22Rv1 (cell line): ENCODE results near the gene SMYD2.

ENCODE experiments used
- ZFX ChIP-seq: fragments of 450-650 bp; IDR thresholded peaks from 2 replicates; pipeline ENCODE4 v1.6.1; 2017; ENCODE audit warnings: antibody characterized with exemption, borderline replicate concordance
- TF ChIP-seq, protein P1 (sequence below): fragments of 450-650 bp; IDR thresholded peaks from 2 replicates; pipeline ENCODE4 v1.5.1; 2017; ENCODE audit warnings: mild to moderate bottlenecking

DNA sequence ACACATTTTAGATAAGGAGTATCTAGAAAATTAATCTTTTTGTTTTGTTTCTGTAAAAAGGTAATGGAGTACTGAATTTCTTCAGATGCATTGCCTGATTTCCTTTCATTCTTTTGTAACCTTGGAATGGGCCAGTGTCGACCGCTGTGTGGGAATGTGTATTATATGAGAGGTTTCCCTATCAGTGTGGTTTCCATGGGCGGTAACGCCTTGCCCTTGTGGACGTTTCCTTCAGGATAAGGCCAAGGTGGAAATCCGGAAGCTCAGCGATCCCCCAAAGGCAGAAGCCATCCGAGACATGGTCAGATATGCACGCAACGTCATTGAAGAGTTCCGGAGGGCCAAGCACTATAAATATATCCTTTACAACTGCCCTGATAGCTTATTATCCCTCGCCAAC lies 49.8 kb downstream of the SMYD2 start:
- TF ChIP-seq ZFX, result no peak
- TF ChIP-seq, protein P1, sequence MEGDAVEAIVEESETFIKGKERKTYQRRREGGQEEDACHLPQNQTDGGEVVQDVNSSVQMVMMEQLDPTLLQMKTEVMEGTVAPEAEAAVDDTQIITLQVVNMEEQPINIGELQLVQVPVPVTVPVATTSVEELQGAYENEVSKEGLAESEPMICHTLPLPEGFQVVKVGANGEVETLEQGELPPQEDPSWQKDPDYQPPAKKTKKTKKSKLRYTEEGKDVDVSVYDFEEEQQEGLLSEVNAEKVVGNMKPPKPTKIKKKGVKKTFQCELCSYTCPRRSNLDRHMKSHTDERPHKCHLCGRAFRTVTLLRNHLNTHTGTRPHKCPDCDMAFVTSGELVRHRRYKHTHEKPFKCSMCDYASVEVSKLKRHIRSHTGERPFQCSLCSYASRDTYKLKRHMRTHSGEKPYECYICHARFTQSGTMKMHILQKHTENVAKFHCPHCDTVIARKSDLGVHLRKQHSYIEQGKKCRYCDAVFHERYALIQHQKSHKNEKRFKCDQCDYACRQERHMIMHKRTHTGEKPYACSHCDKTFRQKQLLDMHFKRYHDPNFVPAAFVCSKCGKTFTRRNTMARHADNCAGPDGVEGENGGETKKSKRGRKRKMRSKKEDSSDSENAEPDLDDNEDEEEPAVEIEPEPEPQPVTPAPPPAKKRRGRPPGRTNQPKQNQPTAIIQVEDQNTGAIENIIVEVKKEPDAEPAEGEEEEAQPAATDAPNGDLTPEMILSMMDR, result no peak
